ENCODE data around the gene TBC1D14.

DNA sequence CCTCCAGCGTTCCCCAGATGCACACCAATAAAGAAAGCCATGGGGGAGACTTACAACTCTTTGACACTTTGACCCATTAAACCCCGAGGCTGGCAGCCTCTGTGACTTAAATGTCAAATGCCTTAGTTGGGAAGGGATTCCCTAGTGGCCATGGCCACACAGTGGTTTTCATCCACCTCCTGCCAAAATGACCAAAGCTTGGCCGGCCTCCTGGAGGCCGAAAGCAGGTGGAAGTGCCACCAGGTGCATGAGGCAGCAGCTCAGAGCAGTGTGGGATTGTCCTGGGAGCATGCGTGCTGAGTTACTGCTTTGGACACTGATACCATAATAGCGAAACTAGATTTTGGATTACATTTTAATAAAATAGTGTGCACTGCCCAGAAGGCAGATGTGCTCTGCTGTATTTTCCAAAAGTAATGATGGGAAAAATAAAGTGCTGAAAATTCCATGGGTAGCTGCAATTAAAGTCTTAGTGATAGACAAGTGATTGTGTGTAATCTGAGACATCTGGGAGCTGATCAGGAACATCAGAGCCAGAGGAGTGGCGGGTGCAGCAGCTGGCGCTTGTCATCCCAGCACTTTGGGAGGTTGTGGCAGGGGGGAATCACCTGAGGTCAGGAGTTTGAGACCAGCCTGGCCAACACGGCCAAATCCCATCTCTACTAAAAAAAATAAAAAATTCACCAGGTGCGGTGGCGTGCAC is 93.7 kb downstream of the TBC1D14 start:
- no peak for TF ChIP-seq POLR2A (IDR thresholded peaks at IDR 0.05; ENCODE audit: low read depth, low read length)
- no peak for TF ChIP-seq POLR2AphosphoS5 (IDR thresholded peaks at IDR 0.05; ENCODE audit: low read depth, low read length)
- no peak for TF ChIP-seq TAF1 (IDR thresholded peaks at IDR 0.05; ENCODE audit: low read depth, low read length)
- no peak for TF ChIP-seq SPI1 (IDR thresholded peaks at IDR 0.05; ENCODE audit: low read depth, low read length)

Data from GM12891 (cell line).